ENCODE measurements around the gene NEK4. TPM values are rescaled to one million over a fixed set of nuclear protein-coding genes. Genes with fewer than 3 reads are reported as not detected.

The NEK4 gene
- total and polyA plus RNA-seq, 7 experiments from 2014 or later: 9.0 to 28.4 (median 15.4) TPM

DNA sequence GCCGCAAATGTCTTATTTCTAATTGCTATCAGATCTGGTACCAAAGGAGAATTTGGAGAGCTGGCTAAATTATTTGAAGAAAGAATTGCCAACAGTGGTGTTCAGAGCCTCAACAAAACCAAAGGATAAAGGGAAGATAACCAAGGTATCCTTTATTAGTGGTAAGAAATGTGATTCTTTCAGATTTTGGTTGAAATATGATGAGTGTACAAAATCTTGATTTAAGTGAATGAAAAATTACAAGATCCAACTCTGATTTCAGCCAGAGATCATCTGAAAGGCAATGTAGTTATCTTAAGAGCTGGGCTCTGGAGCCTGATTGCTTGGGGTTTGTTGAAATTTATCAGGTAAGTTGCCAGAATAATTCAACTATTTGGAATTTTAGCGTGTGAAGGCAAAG lies 80.2 kb downstream of the NEK4 start:
- peaks cover 11 to 12% of the 10 kb centered on the region in 2 donors for H3K4me1 ChIP-seq (ENCODE audit: control insufficient read depth in 2 of 2, insufficient read depth in 2 of 2, low read length in 2 of 2)
- Mint-ChIP-seq H3K4me3 (no peak overlapping the region), H3K27ac (peak overlapping the region in 4 of 9 donors; percentile 39 to 49 (median 46)), H3K9me3 (peaks cover 0 to 2% (median 0%) of the 10 kb centered on the region in 11 donors), H3K27me3 (no peaks in the 10 kb centered on the region), H3K36me3 (peaks cover 3 to 59% (median 39%) of the 10 kb centered on the region in 5 donors), H3K4me1 (peaks cover 10 to 42% (median 31%) of the 10 kb centered on the region in 7 donors)
- H3K27me3 ChIP-seq (ENCODE audit: control insufficient read depth in 2 of 2, insufficient read depth in 2 of 2, low read length in 2 of 2): no peaks in the 10 kb centered on the region
- H3K36me3 ChIP-seq (ENCODE audit: control insufficient read depth in 2 of 3, insufficient read depth in 3 of 3, low read length in 3 of 3): peaks cover 49 to 85% (median 55%) of the 10 kb centered on the region in 3 experiments
- peak overlapping the region; percentile 18 for H3K27ac ChIP-seq (ENCODE audit: low read depth, low read length)
- ATAC-seq: no peak
- DNase-seq: no peak
- no peaks in the 10 kb centered on the region for H3K9me3 ChIP-seq (ENCODE audit: control insufficient read depth in 2 of 3, low read length in 3 of 3)
- POLR2A ChIA-PET: interaction anchor here (0.6 to 1.3 kb wide), 2 partner anchors 15 to 303 kb away, joined by 3 to 6 read pairs; partner anchors contain the start of genes GLT8D1 and SPCS1
- H3K4me3 ChIP-seq (ENCODE audit: low read length): no peak overlapping the region
- intact Hi-C loops (cut with micrococcal nuclease): no loop called here
- CTCF ChIA-PET: interaction anchor here (0.7 kb wide), 1 partner anchor 244 kb away, joined by 3 read pairs; no protein-coding TSS in a partner anchor

DNA sequence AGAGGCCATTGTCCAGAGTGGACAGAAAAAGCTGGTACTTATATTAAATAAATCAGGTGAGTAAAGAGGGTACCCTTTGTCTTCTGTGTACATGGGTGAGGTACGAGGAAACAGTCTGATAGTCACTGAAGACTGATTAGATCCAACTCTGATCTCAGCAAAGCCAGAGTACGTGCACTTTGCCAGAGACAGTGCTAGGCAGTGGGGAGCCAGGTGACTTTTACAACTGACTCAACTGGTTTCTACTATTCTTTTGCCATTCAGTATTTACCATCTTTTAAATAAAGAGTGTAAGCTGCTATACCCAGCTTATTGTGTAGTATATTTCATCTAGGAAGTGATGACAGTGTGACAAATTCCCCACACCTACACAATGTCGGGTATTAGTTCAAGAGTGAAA lies 81.6 kb downstream of the NEK4 start:
- DNase-seq (no peak), ATAC-seq (no peak)
- peaks cover 3 to 46% (median 35%) of the 10 kb centered on the region in 5 donors for H3K36me3 Mint-ChIP-seq
- H3K4me3 ChIP-seq (ENCODE audit: low read length): no peak overlapping the region
- H3K9me3 ChIP-seq (ENCODE audit: control insufficient read depth in 2 of 3, low read length in 3 of 3): no peaks in the 10 kb centered on the region
- peak overlapping the region in 4 of 9 donors; percentile 33 to 85 (median 58) for H3K27ac Mint-ChIP-seq
- peaks cover 46 to 72% (median 54%) of the 10 kb centered on the region in 3 experiments for H3K36me3 ChIP-seq (ENCODE audit: control insufficient read depth in 2 of 3, insufficient read depth in 3 of 3, low read length in 3 of 3)
- no peaks in the 10 kb centered on the region for H3K27me3 Mint-ChIP-seq
- CTCF ChIA-PET: interaction anchor here (0.6 kb wide), 1 partner anchor 1246 kb away, joined by 4 read pairs; no protein-coding TSS in a partner anchor
- H3K4me1 Mint-ChIP-seq: peaks cover 13 to 49% (median 40%) of the 10 kb centered on the region in 7 donors
- POLR2A ChIA-PET: interaction anchor here (1.3 to 2.8 kb wide), 2 partner anchors 16 to 17 kb away, joined by 6 to 16 read pairs; partner anchors contain the start of genes GLT8D1 and SPCS1
- no peaks in the 10 kb centered on the region for H3K27me3 ChIP-seq (ENCODE audit: control insufficient read depth in 2 of 2, insufficient read depth in 2 of 2, low read length in 2 of 2)
- intact Hi-C loops (cut with micrococcal nuclease): loop anchor here (5.0 to 10.0 kb wide), 6 partner anchors 33 to 1022 kb away; partner anchors contain the start of genes NISCH (in 2 of the 2), STIMATE (in 1 of the 2), TNNC1 (in 1 of the 2) and WDR82 (in 1 of the 2)
- no peak overlapping the region for H3K4me3 Mint-ChIP-seq
- H3K4me1 ChIP-seq (ENCODE audit: control insufficient read depth in 2 of 2, insufficient read depth in 2 of 2, low read length in 2 of 2): peaks cover 21% of the 10 kb centered on the region in 2 donors
- peaks cover 0 to 2% (median 0%) of the 10 kb centered on the region in 11 donors for H3K9me3 Mint-ChIP-seq
- H3K27ac ChIP-seq (ENCODE audit: low read depth, low read length): peak overlapping the region; percentile 89

DNA sequence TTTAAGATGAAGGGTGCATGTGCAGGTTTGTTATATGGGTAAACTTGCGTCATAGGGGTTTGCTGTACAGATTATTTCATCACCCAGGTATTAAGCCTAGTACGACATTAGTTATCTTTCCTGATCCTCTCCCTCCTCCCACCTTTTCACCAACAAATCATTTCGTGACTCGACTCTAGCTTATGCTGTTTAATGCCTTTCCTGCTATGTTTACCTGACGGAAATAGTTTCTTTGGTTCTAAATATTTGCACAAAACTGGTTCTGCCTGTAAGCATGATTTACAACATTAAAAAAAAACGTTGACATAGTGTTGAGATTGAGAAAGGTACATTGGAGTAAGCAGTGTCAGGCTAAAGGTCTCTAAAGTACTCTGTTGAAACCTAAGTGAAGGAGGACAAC lies 82.5 kb downstream of the NEK4 start:
- H3K4me3 Mint-ChIP-seq: peak overlapping the region in 5 of 10 donors; percentile 14 to 51 (median 33)
- Histone ChIP-seq H3K27ac (ENCODE audit: low read depth, low read length) (peak overlapping the region; percentile 89), H3K4me1 (ENCODE audit: control insufficient read depth in 2 of 2, insufficient read depth in 2 of 2, low read length in 2 of 2) (peaks cover 21 to 25% of the 10 kb centered on the region in 2 donors), H3K27me3 (ENCODE audit: control insufficient read depth in 2 of 2, insufficient read depth in 2 of 2, low read length in 2 of 2) (no peaks in the 10 kb centered on the region), H3K36me3 (ENCODE audit: control insufficient read depth in 2 of 3, insufficient read depth in 3 of 3, low read length in 3 of 3) (peaks cover 38 to 64% (median 46%) of the 10 kb centered on the region in 3 experiments), H3K9me3 (ENCODE audit: control insufficient read depth in 2 of 3, low read length in 3 of 3) (no peaks in the 10 kb centered on the region), H3K4me3 (ENCODE audit: low read length) (no peak overlapping the region)
- peaks cover 13 to 55% (median 46%) of the 10 kb centered on the region in 7 donors for H3K4me1 Mint-ChIP-seq
- H3K27me3 Mint-ChIP-seq: no peaks in the 10 kb centered on the region
- peak overlapping the region in 6 of 9 donors; percentile 12 to 99 (median 46) for H3K27ac Mint-ChIP-seq
- POLR2A ChIA-PET: interaction anchor here (0.6 to 2.8 kb wide), 3 partner anchors 13 to 1661 kb away, joined by 3 to 16 read pairs (median 4); partner anchors contain the start of genes GLT8D1 and SPCS1
- peaks cover 0 to 2% (median 0%) of the 10 kb centered on the region in 11 donors for H3K9me3 Mint-ChIP-seq
- H3K36me3 Mint-ChIP-seq: peaks cover 3 to 38% (median 28%) of the 10 kb centered on the region in 5 donors
- CTCF ChIA-PET: no interaction called here
- intact Hi-C loops (cut with micrococcal nuclease): loop anchor here (5.0 to 10.0 kb wide), 6 partner anchors 34 to 1021 kb away; partner anchors contain the start of genes NISCH (in 2 of the 2), STIMATE (in 1 of the 2), TNNC1 (in 1 of the 2) and WDR82 (in 1 of the 2)
- DNase-seq (no peak), ATAC-seq (no peak)

DNA sequence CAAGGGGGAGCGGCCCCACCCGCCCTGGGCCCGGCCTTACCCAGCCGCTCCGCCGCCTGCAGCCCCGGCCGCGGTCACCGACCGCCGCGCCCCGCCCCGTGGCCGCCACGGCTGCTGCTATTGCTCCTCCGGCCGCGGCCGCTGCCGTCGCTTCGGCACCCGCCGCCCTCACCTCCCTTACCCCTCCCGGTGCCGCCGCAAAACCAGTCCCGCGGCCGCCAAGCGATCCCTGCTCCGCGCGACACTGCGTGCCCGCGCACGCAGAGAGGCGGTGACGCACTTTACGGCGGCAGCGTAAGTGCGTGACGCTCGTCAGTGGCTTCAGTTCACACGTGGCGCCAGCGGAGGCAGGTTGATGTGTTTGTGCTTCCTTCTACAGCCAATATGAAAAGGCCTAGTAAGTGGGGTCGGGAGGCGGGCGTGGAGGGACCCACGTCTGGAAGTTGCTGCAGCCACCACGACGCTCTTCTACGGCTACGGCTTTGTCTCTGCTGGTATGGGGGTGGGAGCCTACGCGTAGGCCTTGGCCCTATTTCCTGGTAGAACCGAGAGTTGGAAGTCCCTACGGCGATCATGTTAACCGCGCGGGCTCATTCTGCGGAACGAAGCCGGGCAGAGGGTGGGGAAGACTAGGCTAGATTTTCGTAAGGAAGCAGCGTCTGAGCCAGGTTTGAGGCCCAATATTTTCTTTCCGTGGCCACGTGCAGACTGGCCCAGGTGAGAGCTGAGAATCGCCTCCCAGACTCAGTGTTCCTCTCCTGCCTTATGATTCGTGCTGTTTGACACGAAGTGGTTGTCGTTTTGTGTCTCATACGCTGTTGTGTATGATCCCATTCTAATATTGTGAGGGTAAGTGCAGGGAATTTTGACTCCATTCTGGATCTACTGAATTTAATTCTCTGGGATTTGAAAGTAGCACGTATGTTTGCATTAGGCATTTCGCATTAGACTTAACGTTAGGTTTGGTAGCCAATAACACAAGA lies 84.7 kb downstream of the NEK4 start, which contains the start of the genes GNL3 and PBRM1:
GNL3 (plus strand) TSS at position 324 of the 983 bp plus-strand sequence; CDS start at position 385, 61 bp downstream.
PBRM1 (minus strand) TSS at position 205 of the 983 bp plus-strand sequence.
- Histone ChIP-seq H3K4me3 (ENCODE audit: low read length) (peak within 1 kb of the TSS; percentile 80), H3K27me3 (ENCODE audit: control insufficient read depth in 2 of 2, insufficient read depth in 2 of 2, low read length in 2 of 2) (no peaks in the 10 kb centered on the region), H3K4me1 (ENCODE audit: control insufficient read depth in 2 of 2, insufficient read depth in 2 of 2, low read length in 2 of 2) (peaks cover 21 to 25% of the 10 kb centered on the region in 2 donors), H3K9me3 (ENCODE audit: control insufficient read depth in 2 of 3, low read length in 3 of 3) (no peaks in the 10 kb centered on the region), H3K27ac (ENCODE audit: low read depth, low read length) (peak within 1 kb of the TSS; percentile 89), H3K36me3 (ENCODE audit: control insufficient read depth in 2 of 3, insufficient read depth in 3 of 3, low read length in 3 of 3) (peaks cover 34 to 41% (median 35%) of the 10 kb centered on the region in 3 experiments)
- DNase-seq: peak; percentile 87 to 94 (median 92)
- peak within 1 kb of the TSS; percentile 95 to 99 (median 98) for H3K4me3 Mint-ChIP-seq
- ATAC-seq: peak; percentile 96
- H3K27me3 Mint-ChIP-seq: no peaks in the 10 kb centered on the region
- peaks cover 3 to 39% (median 27%) of the 10 kb centered on the region in 5 donors for H3K36me3 Mint-ChIP-seq
- intact Hi-C loops (cut with micrococcal nuclease): loop anchor here (1.0 to 10.0 kb wide), 14 partner anchors 15 to 1019 kb away; partner anchors contain the start of genes GLT8D1 (in 2 of the 2), NISCH (in 2 of the 2), UQCC5 (in 2 of the 2) and DCP1A (in 1 of the 2)
- peak within 1 kb of the TSS; percentile 93 to 99 (median 98) for H3K27ac Mint-ChIP-seq
- POLR2A ChIA-PET: interaction anchor here (0.8 to 2.8 kb wide), 8 partner anchors 9 to 150 kb away, joined by 3 to 16 read pairs (median 4); partner anchors contain the start of genes GLT8D1, SPCS1 and UQCC5
- peaks cover 0 to 2% (median 0%) of the 10 kb centered on the region in 11 donors for H3K9me3 Mint-ChIP-seq
- CTCF ChIA-PET: no interaction called here
- H3K4me1 Mint-ChIP-seq: peaks cover 23 to 72% (median 62%) of the 10 kb centered on the region in 7 donors

DNA sequence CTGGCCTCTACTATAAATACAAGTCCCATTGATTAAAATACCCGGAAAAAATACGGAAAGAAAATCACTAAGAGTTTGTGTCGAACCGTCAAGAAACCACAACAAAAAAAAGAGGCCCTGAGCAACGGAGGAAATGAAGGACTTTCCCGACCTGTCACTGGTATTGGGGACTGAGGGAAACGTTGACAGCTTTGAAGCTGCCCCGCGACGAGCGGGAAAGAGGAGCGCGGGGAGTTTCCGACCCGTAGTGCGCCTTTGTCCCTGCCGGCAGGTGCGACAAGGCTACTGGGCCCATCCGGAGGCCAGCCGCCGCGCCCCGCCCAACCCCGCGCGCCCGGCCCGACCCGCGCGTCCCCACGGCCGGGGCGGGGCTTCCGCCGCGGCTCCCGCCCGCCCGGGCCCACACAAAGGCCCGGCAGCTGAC lies 85.4 kb downstream of the NEK4 start:
- H3K27ac ChIP-seq (ENCODE audit: low read depth, low read length): peak overlapping the region; percentile 89
- ChIA-PET POLR2A (interaction anchor here (0.9 to 1.8 kb wide), 4 partner anchors 21 to 149 kb away, joined by 3 to 7 read pairs (median 4); partner anchors contain the start of genes SPCS1 and UQCC5), CTCF (interaction anchor here (0.7 kb wide), 1 partner anchor 343 kb away, joined by 3 read pairs; no protein-coding TSS in a partner anchor)
- H3K9me3 ChIP-seq (ENCODE audit: control insufficient read depth in 2 of 3, low read length in 3 of 3): no peaks in the 10 kb centered on the region
- DNase-seq: peak in 8 of 9 donors; percentile 51 to 86 (median 62)
- intact Hi-C loops (cut with micrococcal nuclease): loop anchor here (1.0 to 10.0 kb wide), 12 partner anchors 14 to 1018 kb away; partner anchors contain the start of genes NISCH (in 2 of the 2), UQCC5 (in 2 of the 2), DCP1A (in 1 of the 2) and DUSP7 (in 1 of the 2)
- peaks cover 28 to 34% (median 32%) of the 10 kb centered on the region in 3 experiments for H3K36me3 ChIP-seq (ENCODE audit: control insufficient read depth in 2 of 3, insufficient read depth in 3 of 3, low read length in 3 of 3)
- peak overlapping the region; percentile 68 for H3K4me3 ChIP-seq (ENCODE audit: low read length)
- peaks cover 21 to 25% of the 10 kb centered on the region in 2 donors for H3K4me1 ChIP-seq (ENCODE audit: control insufficient read depth in 2 of 2, insufficient read depth in 2 of 2, low read length in 2 of 2)
- Mint-ChIP-seq H3K27me3 (no peaks in the 10 kb centered on the region), H3K9me3 (peaks cover 0 to 2% (median 0%) of the 10 kb centered on the region in 11 donors), H3K4me3 (peak overlapping the region; percentile 84 to 99 (median 94)), H3K27ac (peak overlapping the region; percentile 86 to 98 (median 93)), H3K4me1 (peaks cover 23 to 76% (median 65%) of the 10 kb centered on the region in 7 donors), H3K36me3 (peaks cover 3 to 36% (median 23%) of the 10 kb centered on the region in 5 donors)
- H3K27me3 ChIP-seq (ENCODE audit: control insufficient read depth in 2 of 2, insufficient read depth in 2 of 2, low read length in 2 of 2): no peaks in the 10 kb centered on the region
- ATAC-seq: peak; percentile 79

Data from naive thymus-derived CD4-positive, alpha-beta T cell (primary cell).